Neural cell (in vitro differentiated cells): ENCODE measurements around the gene ABCA6. TPM values are rescaled to one million over a fixed set of nuclear protein-coding genes. Genes with fewer than 3 reads are reported as not detected.

Experiments used
- H2AFZ ChIP-seq: fragments of 200-600, 300-800 bp; sonication (generic), shearing (Covaris generic); 2 replicates; pipeline ENCODE4 v1.6.0; 2014; ENCODE audit warnings: low read depth, mild to moderate bottlenecking, antibody characterized with exemption, low read length, moderate library complexity
- H3F3A ChIP-seq: fragments of 200-600 bp; shearing (Covaris generic); 2 replicates; pipeline ENCODE4 v1.6.1; 2016; ENCODE audit warnings: mild to moderate bottlenecking, moderate library complexity, mixed read lengths, antibody characterized with exemption, low read length; ENCODE audit not compliant: insufficient read depth, poor library complexity, severe bottlenecking
- H3K27ac ChIP-seq: fragments of 200-600, 300-800 bp; sonication (generic), shearing (Covaris generic); 2 replicates; pipeline ENCODE4 v1.5.1; 2014; ENCODE audit warnings: mild to moderate bottlenecking, low read length, moderate library complexity
- H3K27me3 ChIP-seq: fragments of 300-800, 200-600 bp; sonication (generic), shearing (Covaris generic); 2 replicates; pipeline ENCODE4 v1.6.0; 2014; ENCODE audit warnings: mild to moderate bottlenecking, low read depth, low read length, moderate library complexity; ENCODE audit not compliant: insufficient read depth
- H3K36me3 ChIP-seq: fragments of 300-800, 200-600 bp; sonication (generic), shearing (Covaris generic); 2 replicates; pipeline ENCODE4 v1.5.1; 2014; ENCODE audit warnings: mild to moderate bottlenecking, antibody characterized with exemption, low read length, moderate library complexity; ENCODE audit not compliant: insufficient read depth
- H3K4me2 ChIP-seq: fragments of 300-800, 200-600 bp; sonication (generic), shearing (Covaris generic); 2 replicates; pipeline ENCODE4 v1.6.0; 2014; ENCODE audit warnings: mild to moderate bottlenecking, low read length
- H3K4me3 ChIP-seq: fragments of 300-800, 200-600 bp; sonication (generic), shearing (Covaris generic); 2 replicates; pipeline ENCODE4 v1.5.1; 2014; ENCODE audit warnings: mild to moderate bottlenecking, low read length, moderate library complexity
- H3K79me2 ChIP-seq: fragments of 200-600 bp; shearing (Covaris generic); replicated peaks from 2 replicates; pipeline ENCODE4 v1.6.0; 2014; ENCODE audit warnings: mild to moderate bottlenecking, low read length, moderate library complexity; ENCODE audit not compliant: insufficient read depth
- H3K9ac ChIP-seq: fragments of 300-800, 200-600 bp; sonication (generic), shearing (Covaris generic); 2 replicates; pipeline ENCODE4 v1.6.1; 2016; ENCODE audit warnings: mild to moderate bottlenecking, low read length, mixed read lengths
- H3K9me2 ChIP-seq: fragments of 200-600 bp; shearing (Covaris generic); 2 replicates; pipeline ENCODE4 v1.6.1; 2016; ENCODE audit warnings: mild to moderate bottlenecking, low read length, mixed read lengths; ENCODE audit not compliant: insufficient read depth
- H3K9me3 ChIP-seq: fragments of 200-600, 300-800 bp; sonication (generic), shearing (Covaris generic); 2 replicates; pipeline ENCODE4 v1.6.1; 2016; ENCODE audit warnings: mild to moderate bottlenecking, mixed run types, low read length, moderate library complexity, mixed read lengths
- H4K20me1 ChIP-seq: fragments of 200-600 bp; shearing (Covaris generic); 2 replicates; pipeline ENCODE4 v1.6.1; 2016; ENCODE audit warnings: mild to moderate bottlenecking, mixed run types; ENCODE audit not compliant: insufficient read depth
- CTCF ChIP-seq: fragments of 450-650 bp; IDR thresholded peaks from 2 replicates; pipeline ENCODE4 v1.5.1; 2014; ENCODE audit warnings: antibody characterized with exemption, mild to moderate bottlenecking, moderate library complexity; ENCODE audit not compliant: poor library complexity, severe bottlenecking
- EP300 ChIP-seq: fragments of 450-650 bp; conservative IDR thresholded peaks from 2 replicates; pipeline ENCODE4 v1.6.1; 2014; ENCODE audit warnings: antibody characterized with exemption, mild to moderate bottlenecking, moderate library complexity; ENCODE audit not compliant: poor library complexity, severe bottlenecking
- EZH2 ChIP-seq: fragments of 200-600, 300-800 bp; shearing (Covaris generic), sonication (generic); IDR thresholded peaks from 2 replicates; pipeline ENCODE4 v1.6.1; 2014; ENCODE audit warnings: antibody characterized with exemption, low read length, borderline replicate concordance, mild to moderate bottlenecking; ENCODE audit not compliant: insufficient read depth, poor library complexity, severe bottlenecking
- MXI1 ChIP-seq: fragments of 450-650 bp; conservative IDR thresholded peaks from 2 replicates; pipeline ENCODE4 v1.6.1; 2014; ENCODE audit warnings: antibody characterized with exemption, mild to moderate bottlenecking; ENCODE audit not compliant: poor library complexity, severe bottlenecking
- POLR2AphosphoS5 ChIP-seq: IDR thresholded peaks from 2 replicates; pipeline ENCODE4 v1.6.1; 2012
- RAD21 ChIP-seq: fragments of 450-650 bp; conservative IDR thresholded peaks from 2 replicates; pipeline ENCODE4 v1.6.1; 2014; ENCODE audit warnings: antibody characterized with exemption, mild to moderate bottlenecking, moderate library complexity
- REST ChIP-seq: IDR thresholded peaks from 2 replicates; pipeline ENCODE4 v1.6.1; 2012; ENCODE audit warnings: borderline replicate concordance
- SMC3 ChIP-seq: fragments of 450-650 bp; conservative IDR thresholded peaks from 2 replicates; pipeline ENCODE4 v1.6.1; 2014; ENCODE audit warnings: antibody characterized with exemption, mild to moderate bottlenecking, moderate library complexity; ENCODE audit not compliant: poor library complexity
- polyA plus RNA-seq: library from polyadenylated mRNA; depleted of rRNA; stranded (reverse); fragments of >200 nt; gene quantifications from 2 replicates; pipeline ENCODE4 v1.2.3, GENCODE V29; 2014

The ABCA6 gene
- polyA plus RNA-seq, 1 donor from 2014 or later, result 1.6 TPM

GRCh38 chr17:69067274-69068047, 74.2 kb downstream of the ABCA6 start:
- Histone ChIP-seq H3K27ac (no peak overlapping the region), H3K79me2 (no peaks in the 10 kb centered on the region), H3F3A (no peaks in the 10 kb centered on the region), H3K9me3 (no peaks in the 10 kb centered on the region), H3K9me2 (no peaks in the 10 kb centered on the region), H3K9ac (no peak overlapping the region), H3K27me3 (no peaks in the 10 kb centered on the region), H2AFZ (no peak overlapping the region), H3K4me3 (no peak overlapping the region), H3K36me3 (no peaks in the 10 kb centered on the region), H3K4me2 (no peak overlapping the region), H4K20me1 (no peaks in the 10 kb centered on the region)
- TF ChIP-seq CTCF (no peak), POLR2AphosphoS5 (no peak), MXI1 (no peak), EZH2 (no peak), REST (no peak), EP300 (no peak), SMC3 (no peak), RAD21 (no peak)

- no peak overlapping the region for H3K4me2 ChIP-seq
- H3K27me3 ChIP-seq, result no peaks in the 10 kb centered on the region
- H3K36me3 ChIP-seq, result no peaks in the 10 kb centered on the region
- H3K9me2 ChIP-seq, result no peaks in the 10 kb centered on the region
- no peak overlapping the region for H2AFZ ChIP-seq
- no peak for TF ChIP-seq RAD21
- no peak for TF ChIP-seq POLR2AphosphoS5
- H3K27ac ChIP-seq, result no peak overlapping the region
- no peaks in the 10 kb centered on the region for H3K79me2 ChIP-seq
- H4K20me1 ChIP-seq, result no peaks in the 10 kb centered on the region
- H3F3A ChIP-seq, result no peaks in the 10 kb centered on the region
- no peaks in the 10 kb centered on the region for H3K9me3 ChIP-seq
- H3K4me3 ChIP-seq, result no peak overlapping the region
- no peak overlapping the region for H3K9ac ChIP-seq
These were observed 75.2 kb downstream of the ABCA6 start for GRCh38 chr17:69066482-69066881.
